ENCODE results near the gene MYL6.
"Not testable (repeated sequence)": the region's sequence is repeated elsewhere in the genome, so short reads cannot be mapped to it uniquely, and the experiment has no call there.

The MYL6 gene

GRCh38 chr12:56158029-56158925 lies at the start of gene MYL6:
Gene MYL6, plus strand, starts transcription at chr12:56158359. Its CDS starts 43 bp downstream, at chr12:56158402.
- peak; percentile 97 for DNase-seq

- no peak for DNase-seq
Measured at GRCh38 chr12:56110571-56110970, 47.6 kb upstream of the MYL6 start.

- no peak for DNase-seq
Measured at GRCh38 chr12:56114084-56114483, 44.1 kb upstream of the MYL6 start.

GRCh38 chr12:56115329-56115728 lies 42.8 kb upstream of the MYL6 start:
- peak; percentile 46 for DNase-seq

GRCh38 chr12:56116267-56117081 lies 41.7 kb upstream of the MYL6 start, which contains the start of gene RPL41:
Gene RPL41, plus strand, starts transcription at chr12:56116633.
- peak; percentile 97 for DNase-seq

GRCh38 chr12:56117082-56117706 lies 41.0 kb upstream of the MYL6 start:
- DNase-seq: not testable (repeated sequence)

- peak; percentile 99 for DNase-seq
Measured at GRCh38 chr12:56117778-56118687, 40.1 kb upstream of the MYL6 start, which contains the start of gene ZC3H10. Gene ZC3H10, plus strand, starts transcription at chr12:56118266. Its CDS starts 2,297 bp downstream, at chr12:56120563.

GRCh38 chr12:56118688-56119357 lies 39.3 kb upstream of the MYL6 start:
- DNase-seq: no peak

- peak; percentile 89 for DNase-seq
Measured at GRCh38 chr12:56119361-56119796, 38.8 kb upstream of the MYL6 start.

GRCh38 chr12:56120158-56120846 lies 37.9 kb upstream of the MYL6 start:
- no peak for DNase-seq

- DNase-seq: no peak
Measured at GRCh38 chr12:56121204-56121870, 36.8 kb upstream of the MYL6 start.

- DNase-seq: no peak
Measured at GRCh38 chr12:56122637-56123036, 35.5 kb upstream of the MYL6 start.

- DNase-seq: no peak
Measured at GRCh38 chr12:56124133-56124532, 34.0 kb upstream of the MYL6 start.

- no peak for DNase-seq
Measured at GRCh38 chr12:56126732-56127239, 31.4 kb upstream of the MYL6 start.

GRCh38 chr12:56127485-56127887 lies 30.7 kb upstream of the MYL6 start:
- DNase-seq: no peak

- peak; percentile 99 for DNase-seq
Measured at GRCh38 chr12:56127888-56128669, 30.1 kb upstream of the MYL6 start, which contains the start of gene ESYT1. Gene ESYT1, plus strand, starts transcription at chr12:56128267. Its CDS starts 53 bp downstream, at chr12:56128320.

GRCh38 chr12:56128670-56129205 lies 29.4 kb upstream of the MYL6 start:
- peak; percentile 62 for DNase-seq

- peak; percentile 77 for DNase-seq
Measured at GRCh38 chr12:56129206-56129941, 28.8 kb upstream of the MYL6 start.
